HG03196 (cell line): ENCODE measurements around the gene PPP1R9A.

Experiments used
- ATAC-seq: cut with Tn5 transposase; IDR thresholded peaks from one replicate; pipeline ENCODE4 v1.9.1; 2021; ENCODE audit not compliant: unreplicated experiment

PPP1R9A gene

DNA sequence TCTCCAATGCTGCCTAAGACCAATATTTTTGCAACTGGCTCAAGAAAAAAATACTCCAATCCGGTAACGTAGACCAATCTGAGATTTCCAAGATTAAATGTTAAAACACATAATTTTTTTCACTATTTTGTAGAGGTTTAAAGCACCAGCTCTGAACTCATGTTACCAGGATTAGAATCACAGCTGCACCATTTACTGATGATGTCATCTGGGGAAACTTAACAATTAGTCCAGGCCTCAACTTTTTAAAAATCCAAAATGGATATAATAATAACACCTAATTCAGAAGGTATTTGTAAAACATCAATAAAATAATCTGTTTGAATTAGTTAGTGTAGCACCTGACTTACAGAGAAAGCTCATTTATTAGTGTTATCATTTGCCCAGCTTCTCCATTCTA is 402.6 kb downstream of the PPP1R9A start:
- ATAC-seq, result no peak

DNA sequence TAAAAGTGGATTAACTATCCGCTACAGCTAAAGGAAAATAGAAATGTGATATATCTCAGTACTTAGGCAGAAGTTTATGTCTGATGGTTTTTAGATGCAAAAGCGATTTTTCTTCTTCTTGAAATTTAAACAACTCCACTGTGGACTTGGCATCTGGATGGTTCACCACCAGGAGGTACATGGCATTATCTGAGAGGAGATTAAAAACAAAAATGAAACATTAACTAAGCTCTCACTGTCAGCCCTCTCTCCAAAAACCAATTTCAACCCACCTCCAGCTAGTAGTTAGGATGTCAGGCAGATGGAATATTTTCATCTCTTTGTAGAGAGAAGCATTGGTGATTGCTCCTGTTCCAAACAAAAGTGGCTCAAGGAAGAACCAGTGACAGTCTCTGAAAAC is 404.0 kb downstream of the PPP1R9A start:
- ATAC-seq, result no peak

DNA sequence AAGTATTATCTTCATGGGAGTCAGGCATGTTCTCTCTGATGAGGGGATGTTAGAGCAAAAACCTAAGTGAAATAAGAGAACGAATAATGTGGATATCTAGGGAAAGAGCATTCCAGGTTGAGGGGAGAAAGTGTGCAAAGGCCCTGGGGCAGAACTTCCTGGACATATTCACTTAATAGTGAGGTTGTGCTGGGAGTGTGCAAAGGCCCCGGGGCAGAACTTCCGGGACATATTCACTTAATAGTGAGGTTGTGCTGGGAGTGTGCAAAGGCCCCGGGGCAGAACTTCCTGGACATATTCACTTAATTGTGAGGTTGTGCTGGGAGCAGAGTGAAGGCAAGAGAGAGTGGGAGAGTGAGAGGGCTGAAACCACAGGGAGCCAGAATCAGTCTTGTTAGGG is 405.2 kb downstream of the PPP1R9A start:
- ATAC-seq, result no peak

DNA sequence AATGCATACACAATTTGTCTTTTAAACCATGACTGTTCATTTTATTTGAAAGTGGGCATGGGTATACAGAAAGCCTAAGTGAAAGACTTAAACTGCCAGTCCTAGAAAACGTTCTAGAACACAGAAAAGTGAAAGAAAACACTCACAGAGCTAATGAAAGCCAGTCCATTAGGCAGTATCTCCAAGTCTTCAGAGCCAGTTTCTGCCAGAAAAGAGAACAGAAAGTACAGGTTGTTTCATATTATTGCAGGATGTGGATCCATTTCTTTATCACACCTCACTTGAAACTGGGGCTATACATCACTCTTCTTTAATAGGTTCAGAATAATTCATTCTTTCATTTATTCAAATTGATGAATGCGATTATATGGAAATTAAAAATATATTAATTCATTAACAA is 409.2 kb downstream of the PPP1R9A start:
- peak; percentile 56 for ATAC-seq

DNA sequence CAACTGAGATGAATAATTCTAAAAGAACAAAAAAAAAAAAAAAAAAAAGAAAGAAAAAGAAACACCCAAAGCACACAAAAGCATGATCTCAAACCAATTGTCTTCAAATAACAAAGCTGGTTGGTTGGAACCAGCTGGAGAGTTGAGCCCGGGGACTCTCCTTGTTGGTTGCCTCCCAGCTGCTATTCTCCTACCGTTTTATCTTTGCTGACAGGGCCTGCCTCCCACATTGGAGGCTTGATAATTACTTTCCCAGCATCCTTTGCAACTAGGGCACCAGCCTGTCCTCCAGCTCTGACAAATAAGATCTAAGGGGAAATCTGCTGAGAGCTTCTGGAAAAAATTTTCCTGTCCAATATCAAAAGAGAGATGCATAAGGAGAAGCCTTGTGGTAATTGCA is 410.2 kb downstream of the PPP1R9A start:
- ATAC-seq, result no peak

DNA sequence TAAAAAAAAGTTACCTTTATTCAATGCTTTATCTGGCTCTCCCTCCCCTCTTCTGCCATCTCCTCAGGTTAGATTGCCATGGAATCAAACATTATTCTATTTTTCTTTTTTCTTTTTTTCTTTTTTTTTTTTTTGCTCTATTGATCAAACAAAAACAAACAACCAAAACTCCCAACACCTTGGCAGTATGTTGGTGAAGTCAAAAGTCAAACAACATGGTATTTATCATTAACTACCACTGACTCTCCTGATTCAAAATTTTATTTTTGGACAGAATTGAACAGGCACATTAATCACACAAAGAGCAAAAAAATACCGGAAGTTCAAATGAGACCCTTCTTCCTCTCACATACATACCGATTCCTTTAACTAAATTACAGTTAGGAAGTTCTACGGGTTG is 410.6 kb downstream of the PPP1R9A start:
- ATAC-seq, result no peak

DNA sequence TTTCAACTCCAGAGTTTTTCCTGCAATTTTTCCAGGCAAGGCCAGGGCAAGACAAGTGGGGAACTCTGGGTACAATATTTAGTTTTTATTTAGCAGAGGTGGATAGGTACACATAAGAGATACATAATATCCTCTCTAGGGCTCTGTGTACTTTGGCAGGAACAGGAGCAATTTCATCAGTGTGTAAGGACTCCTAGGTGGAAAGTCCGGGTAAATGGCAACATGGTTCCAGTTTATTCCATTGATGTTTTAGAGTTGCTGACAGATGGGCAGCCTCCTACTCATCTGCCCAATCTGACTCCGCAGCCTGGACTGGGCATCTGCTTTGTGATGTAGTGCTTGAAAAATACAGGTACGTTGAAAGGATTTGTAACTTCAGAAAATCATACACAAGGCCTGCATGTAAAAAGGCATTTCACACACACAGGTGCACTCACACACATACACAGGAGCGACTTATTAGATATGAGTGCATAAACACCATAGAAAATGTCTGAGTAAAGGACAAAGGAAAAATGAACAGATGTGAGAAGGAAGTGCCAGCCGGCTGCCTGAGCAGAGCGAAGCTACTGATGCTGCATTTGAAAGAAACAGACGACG is 411.2 kb downstream of the PPP1R9A start:
- ATAC-seq, result no peak

DNA sequence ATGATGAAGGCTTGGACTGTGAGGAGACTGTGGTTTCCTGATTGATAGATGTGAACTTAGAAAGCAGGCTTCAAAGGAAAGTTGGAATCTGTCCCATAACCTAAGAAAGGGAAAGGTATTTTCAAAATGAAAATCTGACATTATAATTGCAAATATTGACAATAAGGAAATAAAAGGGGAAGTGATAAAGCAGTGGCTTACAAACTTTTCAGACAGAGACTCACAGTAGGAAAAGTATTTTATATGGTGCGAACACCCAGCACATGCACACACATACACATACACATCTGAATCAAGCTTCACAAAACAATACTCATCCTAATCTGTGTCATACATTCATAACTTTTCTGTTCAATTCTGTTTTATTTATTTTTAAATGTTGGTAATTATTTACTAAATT is 412.2 kb downstream of the PPP1R9A start:
- ATAC-seq, result no peak

DNA sequence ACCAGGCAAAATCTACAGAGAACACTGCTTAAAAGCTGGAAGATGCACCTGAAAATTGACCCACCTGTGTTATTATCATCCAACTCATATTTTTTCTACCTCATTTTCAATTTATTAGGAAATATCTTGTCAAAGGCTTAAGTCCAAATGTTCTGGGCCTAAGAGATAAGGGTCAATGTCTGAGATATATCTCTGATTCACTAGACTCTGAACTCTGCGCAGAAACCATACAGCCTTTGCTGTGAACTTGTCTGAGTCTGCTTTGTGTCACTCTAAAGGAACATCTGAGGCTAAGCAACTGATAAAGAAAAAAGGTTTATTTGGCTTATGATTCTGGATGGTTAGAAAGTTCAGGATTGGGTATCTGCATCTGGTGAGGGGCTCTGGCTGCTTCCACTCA is 413.3 kb downstream of the PPP1R9A start:
- no peak for ATAC-seq

DNA sequence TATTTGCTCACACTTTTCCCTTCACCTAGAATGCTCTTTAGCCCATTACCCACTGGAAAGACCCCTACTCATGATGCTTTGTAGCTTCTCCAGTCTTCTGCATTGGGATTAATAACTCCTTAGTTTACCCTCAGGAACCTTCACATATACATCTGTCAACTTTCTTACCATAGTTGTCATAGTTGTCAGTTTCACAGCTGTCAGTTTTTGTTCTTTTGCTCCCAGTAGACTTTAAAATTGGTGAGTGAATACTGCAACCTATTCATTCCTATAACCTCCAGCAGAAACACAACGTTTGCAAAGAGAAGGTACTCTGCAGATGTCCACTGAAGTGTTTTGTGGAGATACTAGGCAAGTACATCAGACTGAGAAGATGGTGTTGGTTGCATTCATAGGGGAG is 414.3 kb downstream of the PPP1R9A start:
- no peak for ATAC-seq

DNA sequence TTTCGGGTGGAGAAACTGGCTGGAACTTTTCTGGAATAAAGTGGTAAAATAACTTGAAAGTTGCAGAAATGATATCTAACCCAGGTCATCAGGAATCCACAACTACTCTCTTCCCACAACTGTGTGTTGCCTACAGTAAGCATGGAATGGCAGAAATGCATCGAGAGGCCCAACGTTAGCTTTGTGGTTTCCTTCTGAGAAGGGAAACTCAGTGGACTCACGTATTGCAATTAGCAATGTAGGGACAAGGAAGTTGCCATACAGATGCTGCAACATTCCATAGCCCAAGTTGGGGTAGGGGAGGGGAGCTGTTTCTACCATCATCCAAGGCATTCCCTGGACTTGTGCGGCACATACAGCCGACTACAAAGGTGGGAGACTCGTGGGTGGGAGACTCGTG is 415.0 kb downstream of the PPP1R9A start:
- no peak for ATAC-seq

DNA sequence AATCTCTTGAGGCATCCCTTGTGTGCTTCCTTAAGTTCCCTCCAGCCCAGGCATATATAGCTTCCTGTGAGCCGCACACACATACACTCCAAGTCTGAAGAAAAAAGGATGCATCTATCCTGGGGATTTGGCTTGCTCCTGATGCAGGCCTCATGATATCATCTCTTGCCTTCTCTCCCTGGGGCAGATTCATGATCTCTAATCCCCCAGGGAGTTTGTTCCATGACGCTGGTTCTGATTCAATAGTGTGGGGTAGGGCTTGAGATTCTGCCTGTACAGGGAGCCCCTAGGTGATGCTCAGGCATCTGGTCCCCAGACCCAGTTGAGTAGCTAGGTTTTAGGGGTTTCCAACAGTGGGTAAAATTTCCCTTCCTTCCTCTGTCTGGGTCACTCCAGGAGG is 415.5 kb downstream of the PPP1R9A start:
- ATAC-seq, result no peak

DNA sequence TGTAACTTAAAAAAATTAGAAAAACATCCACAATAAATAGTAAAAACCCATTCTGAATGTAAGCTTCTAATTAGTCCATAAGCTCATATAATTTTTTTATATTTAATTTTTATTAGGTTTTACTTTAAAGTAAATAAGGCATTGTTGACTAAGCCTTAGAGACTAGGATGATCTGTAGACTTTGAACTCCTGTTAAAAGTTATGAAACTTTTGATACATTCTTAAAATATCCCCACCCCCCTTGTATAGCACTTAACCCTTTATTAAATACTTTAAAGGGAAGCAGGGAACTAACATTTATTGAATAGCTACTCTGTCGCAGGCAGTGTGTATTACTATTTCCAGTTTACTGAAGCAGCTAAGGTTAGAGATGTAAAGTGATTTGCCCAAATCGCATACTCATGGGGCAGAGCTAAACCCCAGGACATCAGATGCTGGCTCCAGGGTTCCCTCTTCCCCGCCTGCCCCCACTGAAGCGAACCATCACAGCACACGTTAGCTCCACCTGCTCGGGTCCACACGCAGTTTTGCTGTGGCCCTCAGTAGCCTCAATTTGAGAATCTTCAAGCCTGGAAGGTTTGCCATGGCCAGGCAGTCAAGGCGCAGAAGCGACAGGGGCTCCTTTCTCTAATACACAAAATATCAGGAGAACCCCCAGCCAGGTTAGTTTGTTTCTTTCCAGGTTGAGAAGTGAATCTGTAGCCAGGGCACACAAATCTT is 416.2 kb downstream of the PPP1R9A start:
- ATAC-seq, result no peak

DNA sequence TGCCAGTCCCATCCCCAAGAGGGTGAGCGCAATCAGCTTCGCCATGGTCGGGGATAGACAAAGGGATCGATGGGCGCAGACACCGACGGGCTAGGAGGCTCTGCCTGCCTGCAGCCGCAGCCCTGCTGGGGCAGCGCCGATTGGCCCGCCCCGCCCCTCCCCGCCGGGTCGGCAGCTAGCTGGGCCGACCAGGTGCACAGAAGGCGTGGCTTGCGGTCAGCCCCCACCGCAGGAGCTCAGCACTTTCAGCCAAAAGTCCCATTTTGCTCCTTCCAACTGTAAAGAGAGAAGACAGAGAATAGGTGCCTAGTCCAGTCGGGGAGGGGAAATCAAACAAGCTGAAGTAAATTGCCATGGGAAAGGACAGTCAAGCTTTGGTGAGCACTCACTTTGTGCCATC is 417.0 kb downstream of the PPP1R9A start, which contains the start of gene PON1:
Gene PON1, minus strand, starts transcription at position 102 of the 400 bp plus-strand sequence. Its CDS starts 57 bp downstream, at position 45.
- no peak for ATAC-seq

DNA sequence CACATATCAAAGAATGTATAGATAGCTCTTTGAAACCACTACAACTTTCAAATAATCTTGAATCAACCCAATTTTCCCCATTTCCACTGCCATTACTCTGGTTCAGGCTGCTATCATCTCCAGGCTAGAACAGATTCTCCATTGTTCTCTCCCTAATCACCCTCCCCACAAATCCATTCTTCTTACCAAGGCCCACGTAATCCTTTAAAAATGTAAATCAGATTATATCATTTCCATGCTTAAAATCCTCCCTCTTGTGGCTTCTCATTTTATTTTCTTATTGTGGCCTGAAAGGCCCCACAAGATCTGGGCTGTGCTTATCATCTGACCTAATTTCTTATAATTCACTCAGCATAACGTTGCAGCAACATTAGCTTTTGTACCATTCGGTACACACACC is 420.0 kb downstream of the PPP1R9A start:
- no peak for ATAC-seq

DNA sequence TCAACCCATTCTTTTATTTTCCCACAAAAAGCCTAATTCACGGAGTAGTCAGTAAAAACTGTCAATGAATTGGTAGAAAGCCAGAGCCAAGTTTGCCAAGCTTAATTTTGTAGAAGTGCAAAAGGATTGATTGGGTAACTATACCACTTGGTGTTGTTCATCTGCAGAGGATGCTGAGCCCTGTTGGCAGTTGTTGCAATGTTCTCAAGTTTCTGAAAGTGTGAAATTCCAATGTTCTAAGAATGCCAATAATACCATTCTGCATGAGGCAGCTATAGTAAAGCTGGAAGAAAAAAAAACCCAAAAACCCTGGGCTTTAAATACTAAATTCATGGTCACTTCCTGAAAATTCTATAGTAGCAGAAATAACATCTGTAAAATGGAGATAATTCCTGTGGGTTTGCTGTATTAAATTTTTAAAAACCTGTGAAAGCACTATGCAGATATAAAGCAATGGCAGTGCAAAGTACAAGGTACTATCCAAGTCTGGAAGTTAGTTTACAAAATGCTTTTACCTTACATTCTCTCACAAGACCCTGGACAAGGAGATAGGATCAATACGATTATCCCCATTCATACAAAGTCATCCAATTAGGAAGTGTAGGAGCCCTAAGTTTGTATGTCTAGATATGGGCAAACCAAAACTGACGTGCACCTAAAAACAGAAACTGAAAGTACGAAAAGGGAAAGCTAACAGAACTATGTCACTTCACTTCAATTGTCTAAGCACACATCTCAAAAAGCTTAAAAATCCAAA is 423.0 kb downstream of the PPP1R9A start:
- ATAC-seq, result peak; percentile 98

DNA sequence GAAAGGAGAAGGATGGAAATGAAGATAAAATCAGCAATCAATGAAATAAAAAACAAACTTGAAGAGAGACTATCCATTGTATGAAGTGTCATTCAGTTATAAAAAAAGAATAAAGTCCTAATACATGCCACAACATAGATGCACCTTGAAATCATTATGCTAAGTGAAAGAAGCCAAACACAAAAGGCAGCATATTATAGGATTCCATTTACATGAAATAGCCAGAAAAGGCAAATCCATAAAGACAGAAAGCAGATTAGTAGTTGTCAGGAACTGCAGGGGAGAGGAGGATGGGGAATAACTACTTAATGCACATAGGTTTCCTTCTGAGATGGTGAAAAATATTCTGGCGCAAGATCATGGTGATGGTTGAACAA is 423.6 kb downstream of the PPP1R9A start:
- ATAC-seq, result peak; percentile 12

DNA sequence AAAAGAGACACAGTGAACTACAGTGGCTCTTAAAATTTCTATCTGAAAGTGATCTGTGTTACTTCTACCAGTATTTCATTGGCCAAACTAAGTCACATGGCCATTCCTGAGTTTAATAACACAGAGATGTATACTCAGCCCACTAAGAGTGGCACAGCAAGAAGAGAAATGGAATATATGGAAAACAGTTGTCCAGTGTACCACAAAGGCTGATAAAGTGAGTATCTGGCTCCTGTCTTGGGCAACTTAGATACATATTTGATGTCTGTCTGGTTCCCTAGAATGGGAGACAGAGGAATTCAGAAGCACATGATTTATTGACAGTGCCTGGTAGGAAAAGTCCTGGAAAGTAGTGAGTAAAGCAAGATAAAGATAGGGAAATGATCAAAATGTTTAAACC is 427.1 kb downstream of the PPP1R9A start:
- no peak for ATAC-seq

DNA sequence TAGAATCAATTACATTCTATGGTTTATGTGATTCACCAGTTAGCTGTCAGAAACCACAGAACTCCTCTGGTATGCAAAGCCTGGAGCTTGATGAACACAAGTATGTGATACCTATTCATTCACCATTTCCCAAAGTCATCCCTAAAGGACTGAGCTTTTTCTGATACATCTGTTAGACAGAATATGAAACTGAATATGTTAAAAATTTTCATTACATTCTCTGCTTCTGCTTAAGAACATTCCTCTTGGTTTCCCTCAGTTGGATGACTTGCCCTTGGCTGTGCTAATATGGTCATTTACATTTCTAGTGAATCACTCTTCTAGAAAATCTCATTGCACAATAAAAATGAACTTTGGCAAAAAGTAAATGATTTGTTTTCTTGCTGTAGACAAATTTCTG is 427.7 kb downstream of the PPP1R9A start:
- ATAC-seq, result no peak

DNA sequence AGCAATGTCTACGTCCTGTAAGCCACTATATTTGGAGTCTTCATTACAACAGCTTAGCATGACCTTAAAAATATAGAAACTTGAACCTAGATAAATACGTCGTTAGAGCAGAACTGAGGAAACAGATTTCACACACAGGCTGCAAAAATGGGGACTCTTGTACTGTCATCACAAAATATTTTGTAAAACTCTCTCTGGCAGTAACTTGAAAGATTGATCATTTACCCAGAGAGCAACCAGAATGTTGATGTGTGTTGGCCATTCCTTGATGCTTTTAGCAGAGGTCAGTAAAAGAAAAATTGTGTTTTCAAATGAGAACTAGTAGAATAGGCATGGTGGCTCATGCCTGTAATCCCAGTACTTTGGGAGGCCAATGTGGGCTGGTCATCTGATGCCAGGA is 431.4 kb downstream of the PPP1R9A start:
- no peak for ATAC-seq

DNA sequence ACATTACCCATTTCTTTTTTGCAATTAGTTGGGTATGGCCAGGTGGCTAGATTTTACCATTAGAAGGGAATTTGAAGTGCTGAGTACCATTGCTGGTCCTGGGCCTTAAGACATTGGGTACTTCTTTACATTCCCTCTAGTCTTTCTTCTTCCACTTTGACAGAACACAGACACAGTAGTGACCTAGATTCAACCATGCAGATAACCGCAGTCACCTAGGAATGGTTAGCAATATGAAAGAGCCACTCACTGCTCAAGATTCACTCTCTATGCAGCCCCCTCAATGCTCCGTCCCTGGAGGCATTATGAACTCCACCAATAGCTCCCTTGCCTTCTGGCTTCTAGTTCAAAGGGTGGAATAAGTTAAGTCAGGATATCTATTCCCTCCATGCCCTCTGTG is 433.1 kb downstream of the PPP1R9A start:
- ATAC-seq, result no peak

DNA sequence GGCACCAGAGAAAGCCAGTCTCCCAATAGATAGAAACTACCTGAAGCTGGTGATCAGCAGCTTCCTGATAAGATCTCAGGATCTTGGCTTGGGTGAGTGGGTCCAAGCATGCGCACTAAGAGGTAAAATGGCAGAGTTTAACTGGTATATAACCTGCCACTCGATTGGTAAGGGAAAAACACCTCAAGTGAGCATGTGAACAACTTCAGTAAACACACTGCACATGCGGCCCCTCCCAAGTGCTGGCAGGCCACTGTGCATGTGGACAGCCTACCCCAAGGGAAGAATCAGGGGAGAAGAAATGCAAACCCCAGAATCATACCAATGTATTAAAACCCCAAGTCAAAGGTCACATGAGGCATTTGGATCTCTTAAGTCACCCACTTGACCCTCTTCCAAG is 434.6 kb downstream of the PPP1R9A start:
- no peak for ATAC-seq
